ENCODE results near the gene ATP1A2. TPM values are rescaled to one million over a fixed set of nuclear protein-coding genes. Genes with fewer than 3 reads are reported as not detected.

The ATP1A2 gene
- total and polyA plus RNA-seq, 4 donors: 1.1 to 7.9 (median 3.1) TPM

GRCh38 chr1:160163615-160164014 lies 48.1 kb downstream of the ATP1A2 start:
- 94 to 97% methylated on average over 1 of the region's 1 CpG for WGBS, 2 donors
- Histone ChIP-seq H3K9ac (ENCODE audit: insufficient read depth in 1 of 2, low read length in 2 of 2) (no peak overlapping the region), H3K27me3 (ENCODE audit: control insufficient read depth in 3 of 3, insufficient read depth in 3 of 3, low read length in 2 of 3) (no peaks in the 10 kb centered on the region), H3K36me3 (ENCODE audit: control insufficient read depth in 4 of 4, insufficient read depth in 4 of 4, low read length in 4 of 4) (no peaks in the 10 kb centered on the region), H3K27ac (ENCODE audit: low read depth in 1 of 2, low read length in 1 of 2) (no peak overlapping the region), H3K4me3 (no peak overlapping the region), H3K4me1 (ENCODE audit: control insufficient read depth in 5 of 5, insufficient read depth in 5 of 5, low read length in 5 of 5) (peaks cover 0 to 3% (median 0%) of the 10 kb centered on the region in 5 donors), H3K9me3 (ENCODE audit: control insufficient read depth in 4 of 4, insufficient read depth in 3 of 4, low read length in 3 of 4) (no peaks in the 10 kb centered on the region)
- ATAC-seq (ENCODE audit: insufficient read depth, low FRiP score) (no peak), DNase-seq (no peak)
- no peak for TF ChIP-seq CTCF (IDR thresholded peaks at IDR 0.05; ENCODE audit: control extremely low read depth, extremely low read depth)

- Histone ChIP-seq H3K27ac (ENCODE audit: low read depth in 1 of 2, low read length in 1 of 2) (no peak overlapping the region), H3K4me3 (no peak overlapping the region), H3K9ac (ENCODE audit: insufficient read depth in 1 of 2, low read length in 2 of 2) (no peak overlapping the region), H3K9me3 (ENCODE audit: control insufficient read depth in 4 of 4, insufficient read depth in 3 of 4, low read length in 3 of 4) (no peaks in the 10 kb centered on the region), H3K4me1 (ENCODE audit: control insufficient read depth in 5 of 5, insufficient read depth in 5 of 5, low read length in 5 of 5) (peaks cover 0 to 3% (median 0%) of the 10 kb centered on the region in 5 donors), H3K27me3 (ENCODE audit: control insufficient read depth in 3 of 3, insufficient read depth in 3 of 3, low read length in 2 of 3) (no peaks in the 10 kb centered on the region), H3K36me3 (ENCODE audit: control insufficient read depth in 4 of 4, insufficient read depth in 4 of 4, low read length in 4 of 4) (no peaks in the 10 kb centered on the region)
- 81 to 89% methylated on average over 10 of the region's 10 CpGs for WGBS, 2 donors
- ATAC-seq (ENCODE audit: insufficient read depth, low FRiP score) (no peak), DNase-seq (no peak)
- no peak for TF ChIP-seq CTCF (IDR thresholded peaks at IDR 0.05; ENCODE audit: control extremely low read depth, extremely low read depth)
Measured at GRCh38 chr1:160164121-160164520, 48.6 kb downstream of the ATP1A2 start.

- TF ChIP-seq CTCF (IDR thresholded peaks at IDR 0.05; ENCODE audit: control extremely low read depth, extremely low read depth): no peak
- WGBS, 2 donors: 57 to 67% methylated on average over 12 of the region's 12 CpGs
- ATAC-seq (ENCODE audit: insufficient read depth, low FRiP score) (no peak), DNase-seq (no peak)
- H3K27me3 ChIP-seq (ENCODE audit: control insufficient read depth in 3 of 3, insufficient read depth in 3 of 3, low read length in 2 of 3): no peaks in the 10 kb centered on the region
- H3K4me1 ChIP-seq (ENCODE audit: control insufficient read depth in 5 of 5, insufficient read depth in 5 of 5, low read length in 5 of 5): peaks cover 0 to 3% (median 0%) of the 10 kb centered on the region in 5 donors
- H3K27ac ChIP-seq (ENCODE audit: low read depth in 1 of 2, low read length in 1 of 2): no peak overlapping the region
- no peaks in the 10 kb centered on the region for H3K9me3 ChIP-seq (ENCODE audit: control insufficient read depth in 4 of 4, insufficient read depth in 3 of 4, low read length in 3 of 4)
- H3K9ac ChIP-seq (ENCODE audit: insufficient read depth in 1 of 2, low read length in 2 of 2): no peak overlapping the region
- H3K4me3 ChIP-seq: no peak overlapping the region
- H3K36me3 ChIP-seq (ENCODE audit: control insufficient read depth in 4 of 4, insufficient read depth in 4 of 4, low read length in 4 of 4): no peaks in the 10 kb centered on the region
Measured at GRCh38 chr1:160166166-160166868, 50.8 kb downstream of the ATP1A2 start.

- Histone ChIP-seq H3K4me3 (no peak overlapping the region), H3K4me1 (ENCODE audit: control insufficient read depth in 5 of 5, insufficient read depth in 5 of 5, low read length in 5 of 5) (peaks cover 0 to 3% (median 0%) of the 10 kb centered on the region in 5 donors), H3K9ac (ENCODE audit: insufficient read depth in 1 of 2, low read length in 2 of 2) (no peak overlapping the region), H3K27ac (ENCODE audit: low read depth in 1 of 2, low read length in 1 of 2) (no peak overlapping the region), H3K36me3 (ENCODE audit: control insufficient read depth in 4 of 4, insufficient read depth in 4 of 4, low read length in 4 of 4) (no peaks in the 10 kb centered on the region), H3K27me3 (ENCODE audit: control insufficient read depth in 3 of 3, insufficient read depth in 3 of 3, low read length in 2 of 3) (no peaks in the 10 kb centered on the region), H3K9me3 (ENCODE audit: control insufficient read depth in 4 of 4, insufficient read depth in 3 of 4, low read length in 3 of 4) (no peaks in the 10 kb centered on the region)
- ATAC-seq (ENCODE audit: insufficient read depth, low FRiP score) (no peak), DNase-seq (no peak)
- WGBS, 2 donors: 83 to 93% methylated on average over 4 of the region's 4 CpGs
- TF ChIP-seq CTCF (IDR thresholded peaks at IDR 0.05; ENCODE audit: control extremely low read depth, extremely low read depth): no peak
Measured at GRCh38 chr1:160167056-160167455, 51.5 kb downstream of the ATP1A2 start.

Measured in lung (tissue), 12 donors.